Vein endothelial cell (primary cell): ENCODE results near the gene SPACA7. TPM values are rescaled to one million over a fixed set of nuclear protein-coding genes. Genes with fewer than 3 reads are reported as not detected.

ENCODE experiments used
- total RNA-seq: library from RNA; depleted of rRNA; stranded (reverse); fragments of >200 nt; gene quantifications from 2 replicates; pipeline ENCODE4 v1.2.3, GENCODE V29; 2012

The SPACA7 gene, protein sequence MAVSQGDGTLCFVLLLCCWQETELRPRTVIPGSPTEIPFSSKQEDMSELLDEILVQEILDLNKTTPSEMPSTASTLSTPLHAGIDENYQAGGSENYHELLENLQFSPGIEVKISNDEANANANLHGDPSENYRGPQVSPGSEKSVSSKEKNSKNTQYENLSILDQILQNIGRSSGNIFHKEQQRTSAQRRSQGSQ
- total RNA-seq = not detected in 2 replicates

GRCh38 chr13:112376050-112376681 is at the start of gene SPACA7:
SPACA7 (plus strand) TSS chr13:112376355; CDS start chr13:112376386, 31 bp downstream.

Other genes with a start within 250 kb of the SPACA7 start
- gene TUBGCP3, start 211.8 kb downstream of the SPACA7 start, total RNA-seq = 24.2 and 30.3 TPM in 2 replicates